GM23338 (cell line): ENCODE results near the gene MSGN1. TPM values are rescaled to one million over a fixed set of nuclear protein-coding genes. Genes with fewer than 3 reads are reported as not detected.

Experiments used
- ATAC-seq: fragments of 200-7000 bp; cut with Tn5 transposase; 3 replicates; pipeline ENCODE4 v1.9.1; 2020
- DNase-seq: peaks from one replicate; pipeline ENCODE4 v3.0.0-alpha.2; 2015; ENCODE audit warnings: low spot score
- H2AFZ ChIP-seq: fragments of 200-600 bp; sonication (generic); 2 replicates; pipeline ENCODE4 v1.8.0; 2016; ENCODE audit warnings: antibody characterized with exemption, mild to moderate bottlenecking, moderate library complexity
- H3F3A ChIP-seq: fragments of 200-600 bp; sonication (generic); replicated peaks from 2 replicates; pipeline ENCODE4 v1.8.0; 2017; ENCODE audit warnings: antibody characterized with exemption, mixed run types, low read depth
- H3K27ac ChIP-seq: fragments of 200-600 bp; sonication (generic); 2 replicates; pipeline ENCODE4 v1.6.1; 2016; ENCODE audit warnings: low read depth
- H3K27me3 ChIP-seq: fragments of 200-600 bp; sonication (generic); 2 replicates; pipeline ENCODE4 v1.8.0; 2016; ENCODE audit warnings: mild to moderate bottlenecking, mixed run types, moderate library complexity; ENCODE audit not compliant: insufficient read depth
- H3K36me3 ChIP-seq: fragments of 200-600 bp; sonication (generic); 2 replicates; pipeline ENCODE4 v1.8.0; 2016; ENCODE audit warnings: mild to moderate bottlenecking; ENCODE audit not compliant: insufficient read depth
- H3K4me1 ChIP-seq: fragments of 200-600 bp; sonication (generic); 2 replicates; pipeline ENCODE4 v1.8.0; 2016; ENCODE audit warnings: mild to moderate bottlenecking, moderate library complexity; ENCODE audit not compliant: insufficient read depth
- H3K4me2 ChIP-seq: fragments of 200-600 bp; sonication (generic); 2 replicates; pipeline ENCODE4 v1.7.1; 2017; ENCODE audit warnings: mixed run types
- H3K4me3 ChIP-seq: fragments of 200-600 bp; sonication (generic); 2 replicates; pipeline ENCODE4 v1.6.1; 2016; ENCODE audit warnings: mixed run types
- H3K79me2 ChIP-seq: fragments of 200-600 bp; sonication (generic); replicated peaks from 2 replicates; pipeline ENCODE4 v1.8.0; 2017; ENCODE audit warnings: mild to moderate bottlenecking; ENCODE audit not compliant: insufficient read depth
- H3K9me2 ChIP-seq: fragments of 200-600 bp; sonication (generic); 2 replicates; pipeline ENCODE4 v1.8.0; 2017; ENCODE audit not compliant: insufficient read depth
- H4K20me1 ChIP-seq: fragments of 200-600 bp; sonication (generic); replicated peaks from 2 replicates; pipeline ENCODE4 v1.8.0; 2017; ENCODE audit warnings: mild to moderate bottlenecking; ENCODE audit not compliant: insufficient read depth
- H3K27ac Mint-ChIP-seq: 2 replicates; pipeline ENCODE4 v1.8.0; 2020; ENCODE audit warnings: inconsistent platforms, mild to moderate bottlenecking, moderate library complexity, mixed read lengths
- H3K27me3 Mint-ChIP-seq: 3 replicates; pipeline ENCODE4 v1.8.0; 2022; ENCODE audit warnings: low read depth, mild to moderate bottlenecking, moderate library complexity, mixed read lengths, inconsistent platforms; ENCODE audit not compliant: insufficient read depth, poor library complexity
- H3K36me3 Mint-ChIP-seq: 3 replicates; pipeline ENCODE4 v1.8.0; 2021; ENCODE audit warnings: low read depth, mild to moderate bottlenecking, inconsistent platforms, moderate library complexity, mixed read lengths
- H3K4me1 Mint-ChIP-seq: 3 replicates; pipeline ENCODE4 v1.8.0; 2020; ENCODE audit warnings: mild to moderate bottlenecking, inconsistent platforms, mixed read lengths
- H3K4me3 Mint-ChIP-seq: 3 replicates; pipeline ENCODE4 v1.8.0; 2021; ENCODE audit warnings: moderate library complexity, mild to moderate bottlenecking, inconsistent platforms, mixed read lengths
- H3K9me3 Mint-ChIP-seq: 3 replicates; pipeline ENCODE4 v1.8.0; 2020; ENCODE audit warnings: moderate library complexity, mild to moderate bottlenecking, inconsistent platforms, mixed read lengths
- CREB1 ChIP-seq: fragments of 250-450 bp; sonication (Bioruptor Pico); IDR thresholded peaks from 2 replicates; pipeline ENCODE4 v1.5.0; 2020; ENCODE audit warnings: low read depth, mild to moderate bottlenecking, moderate library complexity
- CTCF ChIP-seq, 2 experiments: fragments of 200-600 bp in 1 of 2; sonication (generic) in 1 of 2; conservative IDR thresholded peaks; 2 replicates each; pipeline versions ENCODE4 v1.5.1 to v1.6.1; 2016 to 2017; ENCODE audit warnings: antibody characterized with exemption in 2 of 2, low read depth in 2 of 2, mild to moderate bottlenecking in 2 of 2, moderate library complexity in 1 of 2
- ETS1 ChIP-seq: IDR thresholded peaks from 2 replicates; pipeline ENCODE4 v1.6.1; 2016; ENCODE audit warnings: antibody characterized with exemption
- EZH2 ChIP-seq: fragments of 200-600 bp; sonication (generic); IDR thresholded peaks from one replicate; pipeline ENCODE4 v1.8.0; 2017; ENCODE audit warnings: antibody characterized with exemption, mild to moderate bottlenecking, low read depth; ENCODE audit not compliant: unreplicated experiment
- EZH2phosphoT487 ChIP-seq: fragments of 200-600 bp; sonication (generic); IDR thresholded peaks from one replicate; pipeline ENCODE4 v1.8.1; 2018; ENCODE audit warnings: antibody characterized with exemption; ENCODE audit not compliant: unreplicated experiment
- JUNB ChIP-seq: IDR thresholded peaks from one replicate; pipeline ENCODE4 v1.6.1; 2016; ENCODE audit warnings: antibody characterized with exemption; ENCODE audit not compliant: unreplicated experiment
- NANOG ChIP-seq: IDR thresholded peaks from 2 replicates; pipeline ENCODE4 v1.6.1; 2016; ENCODE audit warnings: antibody characterized with exemption, borderline replicate concordance
- POLR2AphosphoS5 ChIP-seq: IDR thresholded peaks from 2 replicates; pipeline ENCODE4 v1.6.1; 2016; ENCODE audit warnings: antibody characterized with exemption, low read depth
- REST ChIP-seq: IDR thresholded peaks from one replicate; pipeline ENCODE4 v1.6.1; 2018; ENCODE audit warnings: antibody characterized with exemption; ENCODE audit not compliant: unreplicated experiment
- STAT1 ChIP-seq: IDR thresholded peaks from one replicate; pipeline ENCODE4 v1.6.1; 2016; ENCODE audit warnings: antibody characterized with exemption; ENCODE audit not compliant: unreplicated experiment
- ZNF114 ChIP-seq: fragments of 250-450 bp; sonication (Bioruptor Pico); IDR thresholded peaks from 2 replicates; pipeline ENCODE4 v1.5.0; 2020; ENCODE audit warnings: mild to moderate bottlenecking, moderate library complexity
- ZNF331 ChIP-seq: fragments of 250-450 bp; sonication (Bioruptor Pico); IDR thresholded peaks from 2 replicates; pipeline ENCODE4 v1.5.0; 2020; ENCODE audit warnings: low read depth, mild to moderate bottlenecking, moderate library complexity
- ZNF462 ChIP-seq: fragments of 250-450 bp; sonication (Bioruptor Pico); IDR thresholded peaks from 2 replicates; pipeline ENCODE4 v1.5.0; 2020; ENCODE audit warnings: mild to moderate bottlenecking, moderate library complexity
- polyA plus RNA-seq: library from polyadenylated mRNA; unstranded; fragments of >200 nt; fragmentation: Nextera tagmentation; extraction: Ambion mirVana; gene quantifications from 2 replicates; pipeline ENCODE4 v1.2.1, GENCODE V29; 2016
- total RNA-seq: library from RNA; depleted of rRNA; stranded (reverse); fragments of >200 nt; shearing (Covaris generic); gene quantifications from 2 replicates; pipeline ENCODE4 v1.2.3, GENCODE V29; 2014

MSGN1 gene
- total and polyA plus RNA-seq, 2 experiments from 2014 or later: not detected

- H3K27ac Mint-ChIP-seq: no peak overlapping the region
- no peak overlapping the region for H3K4me2 ChIP-seq
- no peaks in the 10 kb centered on the region for H3K79me2 ChIP-seq
- DNase-seq (no peak), ATAC-seq (no peak)
- no peak overlapping the region; the same call in 1 of the 2 replicates for H2AFZ ChIP-seq
- no peaks in the 10 kb centered on the region for H3K9me3 Mint-ChIP-seq
- no peaks in the 10 kb centered on the region for H4K20me1 ChIP-seq
- 0 out of 2 replicates have a peak, but pooled peaks cover 3% of the 10 kb centered on the region for H3K9me2 ChIP-seq
- H3F3A ChIP-seq: no peaks in the 10 kb centered on the region
- no peaks in the 10 kb centered on the region for H3K27me3 ChIP-seq
- peaks cover 1% of the 10 kb centered on the region for H3K27me3 Mint-ChIP-seq
- no peak overlapping the region for H3K4me3 ChIP-seq
- H3K36me3 ChIP-seq: no peaks in the 10 kb centered on the region
- H3K4me1 Mint-ChIP-seq: 0 out of 3 replicates have a peak, but pooled peaks cover 3% of the 10 kb centered on the region
- H3K4me1 ChIP-seq: no peaks in the 10 kb centered on the region
- H3K4me3 Mint-ChIP-seq: no peak overlapping the region
- no peaks in the 10 kb centered on the region for H3K36me3 Mint-ChIP-seq
- H3K27ac ChIP-seq: no peak overlapping the region
- TF ChIP-seq ZNF331 (no peak), ZNF114 (CRISPR knock-in tag) (no peak), ZNF462 (CRISPR knock-in tag) (no peak), EZH2 (no peak), CREB1 (CRISPR knock-in tag) (no peak), ETS1 (no peak), EZH2phosphoT487 (no peak), POLR2AphosphoS5 (no peak), CTCF (conservative IDR thresholded peaks at IDR 0.05; ENCODE audit: low read depth in 2 of 2) (no peak), JUNB (no peak), NANOG (no peak), REST (no peak), STAT1 (no peak)
Observed at GRCh38 chr2:17845806-17846205, 29.5 kb downstream of the MSGN1 start.
